Psoas muscle (tissue), 8 donors: ENCODE results near the gene NOTCH1. TPM values are rescaled to one million over a fixed set of nuclear protein-coding genes. Genes with fewer than 3 reads are reported as not detected.

Experiments
- ATAC-seq, 4 donors: fragments of 200-7000 bp; cut with Tn5 transposase; one replicate each; pipeline ENCODE4 v1.9.1; 2020; ENCODE audit warnings: moderate library complexity in 3 of 4, mild to moderate bottlenecking in 2 of 4
- DNase-seq, 2 donors: peaks; one replicate each; pipeline ENCODE4 v3.0.0-alpha.2; 2020
- H3K27ac ChIP-seq: fragments of 200-600 bp; one replicate; pipeline ENCODE4 v1.8.0; 2022
- H3K27me3 ChIP-seq, 3 donors: fragments of 200-600 bp in 1 of 3; one replicate each; pipeline versions ENCODE4 v1.6.1 to v1.8.0; 2013 to 2022; ENCODE audit warnings: low read length in 2 of 3, mild to moderate bottlenecking in 2 of 3, moderate library complexity in 1 of 3; ENCODE audit not compliant: insufficient read depth in 3 of 3
- H3K36me3 ChIP-seq, 2 donors: fragments of 200-600 bp in 1 of 2; one replicate each; pipeline versions ENCODE4 v1.6.1 to v1.8.0; 2013 to 2022; ENCODE audit warnings: low read depth in 1 of 2, mild to moderate bottlenecking in 1 of 2, moderate library complexity in 1 of 2; ENCODE audit not compliant: insufficient read depth in 1 of 2
- H3K4me1 ChIP-seq: fragments of 200-600 bp; one replicate; pipeline ENCODE4 v1.8.0; 2022
- H3K4me3 ChIP-seq: fragments of 200-600 bp; one replicate; pipeline ENCODE4 v1.8.0; 2022; ENCODE audit warnings: mild to moderate bottlenecking
- H3K9me3 ChIP-seq: fragments of 200-600 bp; one replicate; pipeline ENCODE4 v1.8.0; 2022
- WGBS, 3 donors: extraction: QIAGEN DNeasy Blood & Tissue Kit; methylation state at CpG; one replicate each; pipeline versions ENCODE4 v1.1.6 to v1.1.7; 2013; 5-methylcytosine and 5-hydroxymethylcytosine counted together
- intact Hi-C, 2 donors: fragments of 100-400 bp; cut with DNase I; formaldehyde crosslinking; loops; one replicate each; pipeline versions ENCODE4 v1.11.0 to v1.14.2; 2022
- polyA plus RNA-seq, 3 donors: library from polyadenylated mRNA; stranded (reverse); fragments of 200-250 nt; gene quantifications; one replicate each; pipeline ENCODE4 v1.2.3, GENCODE V29; 2013
- total RNA-seq, 4 donors: library from RNA; stranded (reverse); fragmentation: NEBNext Ultra II Directional in 2 of 4; extraction: Animal tissue kit (Norgen Biotek cat#: 25700) in 2 of 4; gene quantifications; one replicate each; pipeline versions ENCODE4 v1.2.1 to v1.2.4, GENCODE V29; 2021 to 2023
- TF ChIP-seq, protein P1 (sequence below): fragments of 200-600 bp; IDR thresholded peaks from one replicate; pipeline ENCODE4 v1.8.0; 2022; ENCODE audit warnings: antibody characterized with exemption
- donor health status: healthy with polysubstance abuse.
- donor health status: DM: no; HTN: no; CAD: no; lungs with moderate emphysema.
- donor health status: Bipolar disorder and iron deficiency.
- donor health status: healthy.
- donor health status: DM: yes; HTN: yes; CAD: no.
- donor health status: DM: no; HTN: no; CAD: no.
- donor health status: DM: no; HTN: no; CAD: no.
- donor health status: DM: yes; HTN: yes; CAD: no.

NOTCH1 gene
- total and polyA plus RNA-seq, 7 donors, result 1.8 to 15.4 (median 8.7) TPM

DNA sequence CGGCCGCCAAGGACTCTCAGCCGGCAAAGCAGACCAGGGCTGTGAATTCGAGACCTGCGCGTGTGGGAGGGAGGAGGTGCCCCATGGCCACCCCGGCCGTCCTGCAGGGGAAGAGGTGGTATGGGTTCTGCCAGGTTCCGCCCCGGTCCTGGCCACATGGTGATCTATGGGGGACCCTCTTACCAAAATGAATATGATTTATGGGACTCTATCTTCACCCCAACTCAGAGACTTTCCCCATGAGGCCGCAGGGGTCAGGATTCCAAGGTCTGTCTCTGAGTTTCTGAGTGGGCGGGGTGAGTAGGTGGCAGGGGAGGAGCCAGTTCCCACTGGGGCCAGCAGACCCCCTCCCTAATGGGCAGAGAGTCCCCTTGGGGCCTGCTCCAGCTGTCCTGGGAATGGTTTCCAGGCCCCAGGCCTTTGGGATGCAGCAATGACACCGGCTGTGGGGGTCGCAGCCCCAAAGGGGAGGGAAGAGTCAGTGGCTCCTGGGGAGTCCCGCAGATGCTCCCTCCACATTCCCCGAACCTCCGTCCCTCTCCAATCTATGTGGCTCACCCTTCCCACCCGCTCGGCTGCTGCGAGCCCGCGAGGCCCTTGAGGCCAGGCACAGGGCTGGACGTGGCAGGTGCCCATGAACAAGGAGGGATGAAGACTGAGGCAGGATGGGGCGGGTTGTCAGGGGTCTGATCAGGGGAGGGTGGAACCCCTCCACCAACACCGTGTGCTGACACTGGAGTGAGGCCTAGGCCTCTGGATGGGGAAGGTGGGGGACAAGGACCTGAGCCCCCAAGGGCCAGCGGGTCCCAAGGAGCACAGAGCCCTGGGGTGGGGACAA is 20.1 kb upstream of the NOTCH1 start:
- peak in 1 of 2 donors; percentile 50 for DNase-seq
- peaks cover 22% of the 10 kb centered on the region for H3K4me1 ChIP-seq

DNA sequence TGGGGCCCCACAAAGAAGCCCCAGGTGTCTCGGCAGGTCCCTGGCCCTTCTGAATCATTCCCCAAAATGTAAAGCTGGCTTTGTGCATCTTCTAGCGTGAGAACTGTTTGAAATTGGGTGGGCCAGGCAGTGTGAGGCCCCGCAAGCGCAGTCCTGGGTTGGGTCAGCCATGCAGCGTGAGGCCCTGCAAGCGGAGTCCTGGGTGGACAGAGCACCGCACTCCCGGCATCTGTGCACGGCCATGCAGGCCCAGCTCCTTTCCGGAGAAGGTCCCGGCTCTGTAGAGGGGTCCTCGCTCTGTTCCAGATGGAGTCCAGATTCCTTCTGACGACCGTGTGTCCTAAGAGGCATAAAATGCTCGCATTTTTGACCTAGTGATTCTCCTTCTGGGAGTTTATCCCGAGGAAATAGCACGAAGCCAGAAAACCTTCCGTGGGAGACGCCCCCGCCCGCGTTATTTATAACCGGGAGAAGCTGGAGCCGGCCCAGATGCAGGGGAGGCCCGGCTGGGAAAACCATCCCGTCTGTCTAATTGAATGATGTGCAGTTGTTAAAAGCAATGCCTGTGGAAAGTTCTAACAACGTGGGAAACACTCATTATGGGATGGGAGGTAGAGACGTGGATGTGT is 19.4 kb upstream of the NOTCH1 start:
- 51 to 54% (median 53%) methylated on average over 28 of the region's 28 CpGs for WGBS, 3 donors
- intact Hi-C loops, result no loop called here
- Histone ChIP-seq H3K27ac (peak overlapping the region; percentile 66), H3K36me3 (no peaks in the 10 kb centered on the region), H3K27me3 (no peaks in the 10 kb centered on the region), H3K4me1 (peaks cover 22% of the 10 kb centered on the region), H3K9me3 (no peaks in the 10 kb centered on the region), H3K4me3 (no peak overlapping the region)
- ATAC-seq (peak in 2 of 4 donors; percentile 9 to 25), DNase-seq (no peak)
- TF ChIP-seq, protein P1, sequence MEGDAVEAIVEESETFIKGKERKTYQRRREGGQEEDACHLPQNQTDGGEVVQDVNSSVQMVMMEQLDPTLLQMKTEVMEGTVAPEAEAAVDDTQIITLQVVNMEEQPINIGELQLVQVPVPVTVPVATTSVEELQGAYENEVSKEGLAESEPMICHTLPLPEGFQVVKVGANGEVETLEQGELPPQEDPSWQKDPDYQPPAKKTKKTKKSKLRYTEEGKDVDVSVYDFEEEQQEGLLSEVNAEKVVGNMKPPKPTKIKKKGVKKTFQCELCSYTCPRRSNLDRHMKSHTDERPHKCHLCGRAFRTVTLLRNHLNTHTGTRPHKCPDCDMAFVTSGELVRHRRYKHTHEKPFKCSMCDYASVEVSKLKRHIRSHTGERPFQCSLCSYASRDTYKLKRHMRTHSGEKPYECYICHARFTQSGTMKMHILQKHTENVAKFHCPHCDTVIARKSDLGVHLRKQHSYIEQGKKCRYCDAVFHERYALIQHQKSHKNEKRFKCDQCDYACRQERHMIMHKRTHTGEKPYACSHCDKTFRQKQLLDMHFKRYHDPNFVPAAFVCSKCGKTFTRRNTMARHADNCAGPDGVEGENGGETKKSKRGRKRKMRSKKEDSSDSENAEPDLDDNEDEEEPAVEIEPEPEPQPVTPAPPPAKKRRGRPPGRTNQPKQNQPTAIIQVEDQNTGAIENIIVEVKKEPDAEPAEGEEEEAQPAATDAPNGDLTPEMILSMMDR, result no peak

More for the DNA sequence above, 20.1 kb upstream of the NOTCH1 start:
- H3K36me3 ChIP-seq, result no peaks in the 10 kb centered on the region
- peak overlapping the region; percentile 53 for H3K27ac ChIP-seq
- H3K4me3 ChIP-seq, result no peak overlapping the region
- 75 to 81% (median 80%) methylated on average over 25 to 26 of the region's 26 CpGs for WGBS, 3 donors
- intact Hi-C loops, result no loop called here
- no peaks in the 10 kb centered on the region for H3K9me3 ChIP-seq
- TF ChIP-seq, protein P1, result no peak
- H3K27me3 ChIP-seq, result no peaks in the 10 kb centered on the region
- no peak for ATAC-seq

- DNase-seq, result peak; percentile 78 to 81
- no peaks in the 10 kb centered on the region for H3K27me3 ChIP-seq
- WGBS, 3 donors, result 61 to 76% (median 68%) methylated on average over 20 to 21 of the region's 21 CpGs
- H3K4me1 ChIP-seq, result peaks cover 22% of the 10 kb centered on the region
- TF ChIP-seq, protein P1, result no peak
- H3K27ac ChIP-seq, result peak overlapping the region; percentile 66
- H3K36me3 ChIP-seq, result no peaks in the 10 kb centered on the region
- H3K9me3 ChIP-seq, result no peaks in the 10 kb centered on the region
- intact Hi-C loops, result no loop called here
- H3K4me3 ChIP-seq, result no peak overlapping the region
- ATAC-seq, result peak in 3 of 4 donors; percentile 43 to 70 (median 48)
Measured at GRCh38 chr9:136564379-136564988, 18.6 kb upstream of the NOTCH1 start.

- intact Hi-C loops, result no loop called here
- ATAC-seq, result no peak
- H3K4me1 ChIP-seq, result peaks cover 25% of the 10 kb centered on the region
- no peak overlapping the region for H3K27ac ChIP-seq
- no peaks in the 10 kb centered on the region for H3K27me3 ChIP-seq
- 77 to 83% (median 82%) methylated on average over 18 to 19 of the region's 19 CpGs for WGBS, 3 donors
- DNase-seq, result peak in 1 of 2 donors; percentile 53
- no peak overlapping the region for H3K4me3 ChIP-seq
- no peaks in the 10 kb centered on the region for H3K9me3 ChIP-seq
- no peaks in the 10 kb centered on the region for H3K36me3 ChIP-seq
- TF ChIP-seq, protein P1, result no peak
Measured at GRCh38 chr9:136563646-136564325, 17.9 kb upstream of the NOTCH1 start.
